ENCODE results near the gene P2RY8. TPM values are rescaled to one million over a fixed set of nuclear protein-coding genes. Genes with fewer than 3 reads are reported as not detected.
"Not testable (repeated sequence)": the region's sequence is repeated elsewhere in the genome, so short reads cannot be mapped to it uniquely, and the experiment has no call there.

Gene P2RY8
- total RNA-seq, 1 donor from 2014 or later, result 3.0 TPM

DNA sequence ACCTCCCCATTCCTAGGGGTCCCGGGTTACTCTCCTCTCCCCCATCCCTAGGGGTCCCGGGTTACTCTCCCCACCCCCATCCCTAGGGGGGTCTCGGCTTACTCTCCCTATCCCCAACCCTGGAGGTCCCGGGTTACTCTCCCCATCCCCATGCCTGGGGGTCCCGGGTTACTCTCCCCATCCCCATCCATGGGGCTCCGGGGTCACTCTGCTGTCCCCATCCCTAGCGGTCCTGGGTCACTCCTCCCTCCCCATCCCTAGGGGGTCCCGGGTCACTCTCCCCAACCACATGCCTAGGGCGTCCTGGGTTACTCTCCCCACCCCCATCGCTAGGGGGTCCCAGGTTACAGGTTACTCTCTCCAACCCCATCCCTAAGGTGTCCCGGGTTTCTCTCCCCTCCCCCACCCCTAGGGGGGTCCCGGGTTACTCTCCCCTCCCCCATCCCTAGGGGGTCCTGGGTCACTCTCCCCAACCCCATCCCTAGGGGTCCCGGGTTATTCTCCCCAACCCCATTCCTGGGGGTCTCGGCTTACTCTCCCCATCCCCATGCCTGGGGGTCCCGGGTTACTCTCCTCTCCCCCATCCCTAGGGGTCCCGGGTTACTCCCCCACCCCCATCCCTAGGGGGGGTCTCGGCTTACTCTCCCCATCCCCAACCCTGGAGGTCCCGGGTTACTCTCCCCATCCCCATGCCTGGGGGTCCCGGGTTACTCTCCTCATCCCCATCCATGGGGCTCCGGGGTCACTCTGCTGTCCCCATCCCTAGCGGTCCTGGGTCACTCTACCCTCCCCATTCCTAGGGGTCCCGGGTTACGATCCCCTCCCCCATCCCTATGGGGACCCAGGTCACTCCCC is 85.1 kb downstream of the P2RY8 start:
- Histone ChIP-seq H3K36me3 (no peaks in the 10 kb centered on the region), H3K27me3 (ENCODE audit: low read depth) (no peaks in the 10 kb centered on the region), H3K27ac (peak overlapping the region; percentile 78), H3K4me3 (peak overlapping the region; percentile 74), H3K9me3 (no peaks in the 10 kb centered on the region), H3K4me1 (peaks cover 14% of the 10 kb centered on the region)
- intact Hi-C loops (cut with DNase I), result no loop called here
- TF ChIP-seq, protein P1, sequence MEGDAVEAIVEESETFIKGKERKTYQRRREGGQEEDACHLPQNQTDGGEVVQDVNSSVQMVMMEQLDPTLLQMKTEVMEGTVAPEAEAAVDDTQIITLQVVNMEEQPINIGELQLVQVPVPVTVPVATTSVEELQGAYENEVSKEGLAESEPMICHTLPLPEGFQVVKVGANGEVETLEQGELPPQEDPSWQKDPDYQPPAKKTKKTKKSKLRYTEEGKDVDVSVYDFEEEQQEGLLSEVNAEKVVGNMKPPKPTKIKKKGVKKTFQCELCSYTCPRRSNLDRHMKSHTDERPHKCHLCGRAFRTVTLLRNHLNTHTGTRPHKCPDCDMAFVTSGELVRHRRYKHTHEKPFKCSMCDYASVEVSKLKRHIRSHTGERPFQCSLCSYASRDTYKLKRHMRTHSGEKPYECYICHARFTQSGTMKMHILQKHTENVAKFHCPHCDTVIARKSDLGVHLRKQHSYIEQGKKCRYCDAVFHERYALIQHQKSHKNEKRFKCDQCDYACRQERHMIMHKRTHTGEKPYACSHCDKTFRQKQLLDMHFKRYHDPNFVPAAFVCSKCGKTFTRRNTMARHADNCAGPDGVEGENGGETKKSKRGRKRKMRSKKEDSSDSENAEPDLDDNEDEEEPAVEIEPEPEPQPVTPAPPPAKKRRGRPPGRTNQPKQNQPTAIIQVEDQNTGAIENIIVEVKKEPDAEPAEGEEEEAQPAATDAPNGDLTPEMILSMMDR (IDR thresholded peaks at IDR 0.05), result no peak
- DNase-seq (no peak), ATAC-seq (no peak)

DNA sequence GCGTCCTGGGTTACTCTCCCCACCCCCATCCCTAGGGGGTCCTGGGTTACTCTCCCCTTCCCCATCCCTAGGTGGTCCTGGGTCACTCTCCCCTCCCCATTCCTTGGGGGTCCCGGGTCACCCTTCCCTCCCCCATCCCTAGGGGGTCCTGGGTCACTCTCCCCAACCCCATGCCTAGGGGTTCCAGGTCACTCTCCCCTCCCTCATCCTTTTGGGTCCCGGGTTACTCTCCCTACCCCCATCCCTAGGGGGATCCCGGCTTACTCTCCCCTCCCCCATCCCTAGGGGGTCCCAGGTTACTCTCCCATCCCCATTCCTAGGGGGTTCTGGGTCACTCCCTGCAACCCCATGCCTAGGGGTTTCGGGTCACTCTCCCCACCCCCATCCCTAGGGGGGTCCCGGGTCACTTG is 85.7 kb downstream of the P2RY8 start:
- DNase-seq, result no peak
- Histone ChIP-seq H3K27ac (no peak overlapping the region), H3K4me3 (no peak overlapping the region)

DNA sequence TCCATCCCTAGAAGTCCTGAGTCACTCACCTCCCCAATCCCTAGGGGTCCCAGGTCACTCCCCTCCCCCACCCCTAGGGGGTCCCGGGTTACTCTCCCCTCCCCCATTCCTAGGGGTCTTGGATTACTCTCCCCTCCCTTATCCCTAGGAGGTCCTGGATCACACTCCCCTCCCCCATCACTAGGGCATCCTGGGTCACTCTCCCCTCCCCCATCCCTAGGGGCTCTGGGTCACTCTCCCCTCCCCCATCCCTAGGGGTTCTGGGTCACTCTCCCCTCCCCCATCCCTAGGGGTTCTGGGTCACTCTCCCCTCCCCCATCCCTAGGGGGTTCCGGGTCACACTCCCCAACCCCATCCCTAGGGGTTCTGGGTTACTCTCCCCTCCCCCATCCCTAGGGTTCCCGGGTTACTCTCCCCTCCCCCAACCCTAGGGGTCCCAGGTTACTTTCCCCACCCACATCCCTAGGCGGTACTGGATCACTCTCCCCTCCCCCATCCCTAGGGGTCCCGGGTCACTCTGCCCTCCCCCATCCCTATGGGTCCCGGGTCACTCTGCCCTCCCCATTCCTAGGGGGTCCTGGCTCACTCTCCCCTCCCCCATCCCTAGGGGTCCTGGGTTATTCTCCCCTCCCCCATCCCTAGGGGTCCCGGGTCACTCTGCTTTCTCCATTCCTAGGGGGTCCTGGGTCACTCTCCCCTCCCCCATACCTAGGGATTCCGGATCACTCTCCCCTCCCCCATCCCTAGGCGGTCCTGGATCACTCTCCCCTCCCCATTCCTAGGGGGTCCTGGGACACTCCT is 86.4 kb downstream of the P2RY8 start:
- Histone ChIP-seq H3K36me3 (no peaks in the 10 kb centered on the region), H3K4me3 (no peak overlapping the region), H3K27ac (no peak overlapping the region), H3K27me3 (ENCODE audit: low read depth) (no peaks in the 10 kb centered on the region), H3K9me3 (no peaks in the 10 kb centered on the region), H3K4me1 (peaks cover 14% of the 10 kb centered on the region)
- TF ChIP-seq, protein P1 (IDR thresholded peaks at IDR 0.05), result no peak
- DNase-seq, result no peak
- no peak for ATAC-seq
- intact Hi-C loops (cut with DNase I), result no loop called here

More for the DNA sequence above, 85.7 kb downstream of the P2RY8 start:
- intact Hi-C loops (cut with DNase I), result no loop called here
- ATAC-seq, result no peak
- TF ChIP-seq, protein P1 (IDR thresholded peaks at IDR 0.05), result no peak
- H3K27me3 ChIP-seq (ENCODE audit: low read depth), result no peaks in the 10 kb centered on the region
- H3K4me1 ChIP-seq, result peaks cover 14% of the 10 kb centered on the region
- H3K9me3 ChIP-seq, result no peaks in the 10 kb centered on the region
- H3K36me3 ChIP-seq, result no peaks in the 10 kb centered on the region

DNA sequence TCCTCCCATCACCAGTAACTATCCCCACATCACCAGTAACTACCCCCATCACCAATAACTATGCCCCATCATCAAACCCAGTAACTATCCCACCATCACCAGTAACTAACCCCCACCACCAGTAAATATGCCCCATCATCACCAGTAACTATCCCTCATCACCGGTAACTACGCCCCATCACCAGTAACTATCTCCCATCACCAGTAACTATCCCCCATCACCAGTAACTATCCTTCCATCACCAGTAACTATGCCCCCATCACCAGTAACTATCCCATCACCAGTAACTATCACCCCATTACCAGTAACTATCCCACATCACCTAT is 87.2 kb downstream of the P2RY8 start:
- Histone ChIP-seq H3K4me1 (peaks cover 14% of the 10 kb centered on the region), H3K27ac (no peak overlapping the region), H3K27me3 (ENCODE audit: low read depth) (no peaks in the 10 kb centered on the region), H3K9me3 (no peaks in the 10 kb centered on the region), H3K4me3 (no peak overlapping the region), H3K36me3 (no peaks in the 10 kb centered on the region)
- ATAC-seq, result no peak
- intact Hi-C loops (cut with DNase I), result no loop called here
- TF ChIP-seq, protein P1 (IDR thresholded peaks at IDR 0.05), result no peak
- no peak for DNase-seq

DNA sequence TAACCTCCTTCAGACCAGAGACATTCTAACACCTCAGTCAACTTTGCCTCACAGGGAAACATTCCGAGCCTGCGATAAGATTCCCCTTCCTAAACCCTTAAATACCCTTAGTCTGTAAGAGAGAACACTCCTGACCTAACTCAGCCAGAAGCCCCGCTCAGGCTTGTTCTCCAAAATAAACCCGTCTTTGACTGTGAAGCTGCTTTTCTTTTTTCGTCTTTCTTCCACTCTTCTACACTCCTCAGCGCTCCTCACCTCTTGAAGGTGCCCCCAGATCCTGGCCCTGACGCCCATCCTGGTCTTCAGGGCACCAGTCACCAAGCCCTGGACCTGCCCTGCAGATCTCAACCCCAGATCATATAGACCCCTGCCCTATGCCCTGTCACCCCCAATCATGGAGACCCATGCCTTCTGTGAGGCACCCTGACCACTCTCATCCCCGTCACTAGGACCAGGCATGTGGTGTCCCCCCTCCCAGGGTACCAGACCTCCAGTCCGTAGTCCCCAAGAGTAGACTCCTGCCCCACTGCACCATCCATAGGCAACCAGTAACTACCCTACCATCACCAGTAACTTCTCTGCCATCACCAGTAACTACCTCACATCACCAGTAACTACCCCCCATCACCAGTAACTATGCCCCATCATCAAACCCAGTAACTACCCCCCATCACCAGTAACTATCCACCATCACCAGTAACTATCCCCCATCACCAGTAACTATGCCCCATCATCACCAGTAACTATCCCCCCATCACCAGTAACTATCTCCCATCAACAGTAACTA is 87.8 kb downstream of the P2RY8 start:
- Histone ChIP-seq H3K27ac (no peak overlapping the region), H3K27me3 (ENCODE audit: low read depth) (no peaks in the 10 kb centered on the region), H3K4me1 (peaks cover 10% of the 10 kb centered on the region), H3K9me3 (peaks cover under 1% of the 10 kb centered on the region), H3K36me3 (no peaks in the 10 kb centered on the region), H3K4me3 (no peak overlapping the region)
- DNase-seq, result peak; percentile 24
- TF ChIP-seq, protein P1 (IDR thresholded peaks at IDR 0.05), result no peak
- intact Hi-C loops (cut with DNase I), result no loop called here
- no peak for ATAC-seq

DNA sequence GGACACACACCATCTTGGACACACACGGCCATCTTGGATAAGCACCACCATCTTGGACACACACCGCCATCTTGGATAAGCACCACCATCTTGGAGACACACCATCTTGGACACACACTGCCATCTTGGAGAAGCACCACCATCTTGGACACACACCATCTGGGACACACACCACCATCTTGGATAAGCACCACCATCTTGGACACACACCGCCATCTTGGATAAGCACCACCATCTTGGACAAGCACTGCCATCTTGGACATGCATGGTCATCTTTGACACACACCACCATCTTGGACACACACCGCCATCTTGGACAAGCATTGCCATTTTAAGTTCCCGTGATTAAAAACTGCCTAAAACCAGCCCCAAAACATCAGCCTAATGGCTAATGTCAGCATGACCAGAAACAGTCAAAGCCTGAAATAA is 88.4 kb downstream of the P2RY8 start:
- H3K27ac ChIP-seq; intact Hi-C loops (cut with DNase I); H3K4me1 ChIP-seq; H3K9me3 ChIP-seq; H3K27me3 ChIP-seq (ENCODE audit: low read depth); ATAC-seq; H3K4me3 ChIP-seq; H3K36me3 ChIP-seq: not testable (repeated sequence)
- peak; percentile 6 for DNase-seq

DNA sequence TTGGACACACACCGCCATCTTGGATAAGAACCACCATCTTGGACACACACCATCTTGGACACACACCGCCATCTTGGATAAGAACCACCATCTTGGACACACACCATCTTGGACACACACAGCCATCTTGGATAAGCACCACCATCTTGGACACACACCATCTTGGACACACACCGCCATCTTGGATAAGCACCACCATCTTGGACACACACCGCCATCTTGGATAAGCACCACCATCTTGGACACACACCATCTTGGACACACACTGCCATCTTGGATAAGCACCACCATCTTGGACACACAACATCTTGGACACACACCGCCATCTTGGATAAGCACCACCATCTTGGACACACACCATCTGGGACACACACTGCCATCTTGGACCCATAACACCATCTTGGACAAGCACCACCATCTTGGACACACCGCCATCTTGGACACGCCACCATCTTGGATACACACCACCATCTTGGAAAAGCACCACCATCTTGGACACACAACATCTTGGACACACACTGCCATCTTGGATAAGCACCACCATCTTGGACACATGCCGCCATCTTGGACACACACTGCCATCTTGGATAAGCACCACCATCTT is 88.9 kb downstream of the P2RY8 start:
- DNase-seq, result peak; percentile 25
- H3K27ac ChIP-seq; H3K4me1 ChIP-seq; ATAC-seq; intact Hi-C loops (cut with DNase I); H3K9me3 ChIP-seq; H3K36me3 ChIP-seq; H3K4me3 ChIP-seq; H3K27me3 ChIP-seq (ENCODE audit: low read depth): not testable (repeated sequence)

Measured in lower lobe of right lung (tissue), 2 donors.